Fibroblast of skin of left biceps (primary cell): Measurements from ENCODE around the gene HYAL1.

Experiments used
- DNase-seq, 2 experiments: peaks; one replicate each; pipeline ENCODE4 v3.0.0-alpha.2; 2013; ENCODE audit warnings: low read depth in 2 of 2

Gene HYAL1

GRCh38 chr3:50303013-50303815 is at the start of gene HYAL1:
Gene HYAL1 (minus strand): TSS chr3:50303574. CDS start chr3:50302956, 618 bp downstream.
- no peak for DNase-seq

- DNase-seq, result no peak
Measured at GRCh38 chr3:50352781-50353180, 49.4 kb upstream of the HYAL1 start.

GRCh38 chr3:50351323-50351697 is 47.9 kb upstream of the HYAL1 start:
- no peak for DNase-seq

- peak; percentile 62 to 73 for DNase-seq
Measured at GRCh38 chr3:50350527-50351322, 47.4 kb upstream of the HYAL1 start, which contains the start of the genes CYB561D2 and NPRL2. Gene CYB561D2 (plus strand): TSS chr3:50350862. CDS start chr3:50351434, 572 bp downstream. Gene NPRL2 (minus strand): TSS chr3:50350775. CDS start chr3:50350652, 123 bp downstream.

DNA sequence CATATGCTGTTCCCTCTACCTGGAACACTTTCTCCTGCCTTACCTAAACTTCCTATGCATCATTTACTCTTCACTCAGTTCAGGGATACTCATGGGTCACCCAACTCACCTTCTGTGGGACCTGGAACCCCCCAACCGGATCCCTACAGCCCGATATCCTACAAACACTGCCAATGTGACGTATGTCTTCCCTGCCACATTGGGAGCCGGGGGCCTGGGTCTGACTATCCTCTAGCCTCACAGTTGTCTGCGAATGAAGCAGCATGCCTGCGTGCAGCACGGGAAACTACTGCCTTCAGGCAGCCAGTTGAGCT is 46.8 kb upstream of the HYAL1 start:
- DNase-seq, result no peak

DNA sequence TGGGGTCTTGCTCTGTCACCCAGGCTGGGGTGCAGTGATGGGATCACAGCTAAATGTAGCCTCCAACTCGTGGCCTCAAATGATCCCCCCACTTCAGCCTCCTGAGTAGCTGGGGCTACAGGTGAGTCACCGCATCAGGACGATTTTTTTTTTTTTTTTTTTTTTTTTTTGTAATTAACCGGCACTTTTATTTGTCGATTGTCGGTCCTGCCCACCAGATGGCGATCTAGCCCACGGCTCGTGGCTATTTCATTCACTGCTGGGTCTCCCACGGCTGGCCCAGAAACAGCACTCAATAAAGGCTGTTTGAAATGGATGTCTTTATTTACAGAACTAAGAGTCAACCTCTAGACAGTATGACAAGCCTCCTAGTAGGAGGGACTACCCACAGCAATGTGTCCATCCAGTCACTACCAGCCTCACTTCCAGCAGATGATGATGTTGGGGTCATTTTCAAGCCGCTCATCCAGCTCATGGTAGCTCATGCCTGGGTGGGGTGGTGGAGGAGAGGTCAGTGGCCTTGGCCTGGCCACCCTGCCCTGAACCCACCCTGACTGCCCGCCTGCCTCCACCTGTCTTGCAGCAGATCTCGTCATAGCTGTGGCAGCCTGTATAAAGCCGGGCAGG is 43.9 kb upstream of the HYAL1 start:
- DNase-seq, result no peak

- DNase-seq, result no peak
Measured at GRCh38 chr3:50345586-50346234, 42.3 kb upstream of the HYAL1 start, which contains the start of gene ZMYND10. Gene ZMYND10 (minus strand): TSS chr3:50345732. CDS start chr3:50345579, 153 bp downstream.

DNA sequence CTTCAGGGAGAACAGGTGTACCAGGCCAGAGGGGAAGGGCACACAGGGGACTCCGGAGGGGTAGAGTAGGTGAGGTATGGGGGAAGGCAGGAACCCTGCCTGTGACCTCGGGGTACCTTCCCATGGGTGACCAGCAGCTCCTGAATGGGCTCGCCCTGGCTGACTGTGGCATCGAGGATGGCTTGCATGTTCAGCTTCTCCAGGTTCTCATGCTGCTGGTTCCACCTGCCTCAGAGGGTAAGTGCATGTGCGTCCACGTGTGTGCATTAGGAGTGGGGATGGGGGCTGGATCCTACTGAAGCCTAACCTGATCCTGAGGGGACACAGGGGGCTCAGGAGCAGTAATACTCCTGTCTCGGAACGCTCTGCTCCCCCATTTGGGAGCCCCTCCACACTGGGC is 41.6 kb upstream of the HYAL1 start:
- no peak for DNase-seq

DNA sequence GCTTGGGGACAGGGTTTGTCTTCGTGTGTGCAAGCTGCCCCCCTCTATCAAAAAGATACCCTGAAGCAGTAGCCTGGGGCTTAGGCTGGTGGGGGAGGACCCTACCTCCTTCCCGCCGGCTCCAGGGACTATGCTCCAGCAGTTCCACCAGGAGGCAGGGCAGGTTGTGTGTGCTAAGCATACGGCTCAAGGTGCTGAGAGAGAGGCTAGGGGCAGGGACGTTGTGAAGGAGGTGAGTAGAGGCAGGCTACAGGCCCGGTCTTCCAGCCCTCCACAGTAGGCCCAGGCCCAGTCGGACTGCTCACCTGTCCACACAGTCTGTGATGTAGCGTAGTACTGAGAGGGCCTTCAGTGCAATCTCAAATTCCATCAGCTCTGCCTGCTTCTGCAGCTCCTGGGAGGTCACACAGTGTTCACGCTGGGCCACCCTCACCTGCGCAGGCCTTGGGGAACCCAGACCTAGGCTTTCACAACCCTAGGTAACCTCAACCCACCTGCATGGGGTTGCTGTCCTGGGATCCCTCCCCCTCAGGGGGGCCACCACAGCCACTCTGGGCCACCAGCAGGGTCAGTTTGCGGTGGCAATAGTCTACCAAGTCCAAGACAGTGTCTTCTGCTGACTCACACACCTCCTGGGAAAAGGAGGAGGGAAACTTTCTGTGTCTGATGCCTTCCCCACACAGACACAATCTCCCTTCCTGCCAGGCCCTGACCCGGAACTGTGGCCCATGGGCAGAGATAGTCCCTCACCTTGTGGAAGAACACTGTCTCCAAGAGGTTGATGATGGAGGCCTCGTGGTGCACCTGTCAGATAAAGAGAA is 39.6 kb upstream of the HYAL1 start:
- DNase-seq, result no peak

- no peak for DNase-seq
Measured at GRCh38 chr3:50341996-50342650, 38.7 kb upstream of the HYAL1 start.

GRCh38 chr3:50341537-50341936 is 38.2 kb upstream of the HYAL1 start:
- no peak for DNase-seq

DNA sequence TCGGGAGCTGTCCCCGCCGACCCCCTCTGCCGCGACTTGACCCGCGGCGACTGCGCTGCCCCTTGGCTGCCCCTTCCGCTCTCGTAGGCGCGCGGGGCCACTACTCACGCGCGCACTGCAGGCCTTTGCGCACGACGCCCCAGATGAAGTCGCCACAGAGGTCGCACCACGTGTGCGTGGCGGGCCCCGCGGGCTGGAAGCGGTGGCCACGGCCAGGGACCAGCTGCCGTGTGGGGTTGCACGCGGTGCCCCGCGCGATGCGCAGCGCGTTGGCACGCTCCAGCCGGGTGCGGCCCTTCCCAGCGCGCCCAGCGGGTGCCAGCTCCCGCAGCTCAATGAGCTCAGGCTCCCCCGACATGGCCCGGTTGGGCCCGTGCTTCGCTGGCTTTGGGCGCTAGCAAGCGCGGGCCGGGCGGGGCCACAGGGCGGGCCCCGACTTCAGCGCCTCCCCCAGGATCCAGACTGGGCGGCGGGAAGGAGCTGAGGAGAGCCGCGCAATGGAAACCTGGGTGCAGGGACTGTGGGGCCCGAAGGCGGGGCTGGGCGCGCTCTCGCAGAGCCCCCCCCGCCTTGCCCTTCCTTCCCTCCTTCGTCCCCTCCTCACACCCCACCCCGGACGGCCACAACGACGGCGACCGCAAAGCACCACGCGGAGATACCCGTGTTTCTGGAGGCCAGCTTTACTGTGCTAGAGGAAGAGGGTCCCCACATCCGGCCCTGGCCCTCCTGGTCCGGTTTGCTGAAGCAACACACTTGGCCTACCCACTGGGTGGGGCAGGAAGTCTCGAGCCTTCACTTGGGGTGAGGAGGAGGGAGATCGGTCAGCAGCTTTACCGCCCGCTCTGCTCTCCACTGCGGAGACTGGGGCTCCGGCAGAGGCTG is 37.3 kb upstream of the HYAL1 start, which contains the start of gene RASSF1:
Gene RASSF1, minus strand, starts transcription at position 389 of the 882 bp plus-strand sequence. Its CDS starts 31 bp downstream, at position 358.
- DNase-seq, result no peak

GRCh38 chr3:50340147-50340447 is 36.7 kb upstream of the HYAL1 start:
- DNase-seq, result no peak

DNA sequence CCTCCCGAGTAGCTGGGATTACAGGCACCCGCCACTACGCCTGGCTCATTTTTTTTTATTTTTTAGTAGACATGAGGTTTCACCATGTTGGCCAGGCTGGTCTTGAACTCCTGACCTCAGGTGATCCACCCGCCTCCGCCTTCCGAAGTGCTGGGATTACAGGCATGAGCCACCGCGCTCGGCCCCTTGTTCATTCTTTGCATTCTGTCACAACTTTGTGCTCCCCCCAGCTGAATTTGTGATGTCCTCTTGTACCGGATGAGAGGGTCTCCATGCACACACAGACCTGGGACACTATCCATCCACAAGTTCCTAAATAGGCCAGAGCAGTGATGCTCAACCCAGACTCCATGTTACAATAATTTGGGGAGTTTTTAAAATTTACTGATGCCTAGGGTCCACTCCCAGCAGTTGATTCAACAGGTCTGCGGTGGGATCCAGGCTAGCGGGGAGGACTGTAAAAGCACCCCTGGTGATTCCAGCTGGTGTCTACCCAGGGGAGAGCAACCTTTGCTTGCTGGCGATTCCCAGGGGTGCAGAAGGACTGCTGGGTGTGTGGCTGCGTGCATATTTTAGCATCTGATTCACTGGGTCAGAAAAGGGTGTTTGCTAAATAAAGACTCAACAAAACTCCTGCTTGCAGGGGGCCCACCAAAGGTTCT is 36.2 kb upstream of the HYAL1 start:
- no peak for DNase-seq

DNA sequence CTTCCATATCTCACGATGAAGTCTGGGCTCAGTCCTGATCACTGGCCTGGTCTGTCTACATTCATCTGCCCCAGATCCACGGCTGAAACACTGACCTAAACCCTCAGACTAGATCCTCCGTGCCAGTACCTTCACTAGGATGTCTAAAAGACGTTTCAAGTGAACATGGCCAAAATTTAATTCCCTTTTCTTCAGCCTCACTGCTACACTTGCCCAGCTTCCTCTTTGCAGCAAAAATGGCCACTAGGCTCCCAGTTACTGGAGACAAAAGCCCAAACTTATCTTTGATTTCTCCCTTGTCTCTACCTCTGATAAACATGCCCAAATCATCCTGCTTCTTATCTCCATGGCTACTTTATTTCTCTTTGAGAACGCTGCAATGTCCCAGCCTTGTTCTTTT is 35.6 kb upstream of the HYAL1 start:
- DNase-seq, result no peak

GRCh38 chr3:50337175-50337861 is 33.9 kb upstream of the HYAL1 start:
- DNase-seq, result peak; percentile 96 to 97

DNA sequence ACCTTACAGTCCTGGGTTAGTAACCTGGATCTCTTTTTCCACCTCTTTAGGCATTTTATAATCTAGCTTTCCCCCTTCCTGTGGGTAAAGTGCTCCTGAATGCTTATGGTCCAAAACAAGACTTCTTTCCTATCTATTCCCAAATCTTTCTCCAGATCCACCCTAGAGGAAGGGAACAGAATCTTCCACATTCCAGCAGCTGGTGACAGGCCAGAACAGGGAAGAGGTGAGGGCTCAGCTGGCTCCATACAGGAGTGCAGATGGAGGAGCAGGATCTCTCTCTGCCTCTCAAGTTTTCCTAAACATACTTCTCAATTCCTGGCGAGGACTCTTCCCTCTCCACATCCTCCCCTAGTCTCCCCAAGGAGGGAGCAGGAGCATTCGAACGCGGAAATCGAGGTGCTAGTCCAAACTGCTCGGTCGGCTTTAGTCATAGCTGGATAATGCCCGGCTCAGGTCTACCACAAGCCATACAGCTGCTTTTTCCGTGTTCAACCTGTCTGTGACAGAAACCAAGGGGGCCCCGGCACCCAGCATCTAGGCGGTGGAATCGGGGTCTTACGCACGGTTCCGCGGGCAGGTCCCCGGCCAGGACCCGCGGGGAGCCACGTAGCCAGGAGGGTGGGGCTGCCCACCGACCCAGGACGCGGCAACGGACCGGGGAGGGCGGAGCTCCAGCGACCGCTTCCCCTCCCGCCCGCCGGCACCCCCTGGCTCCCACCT is 33.2 kb upstream of the HYAL1 start:
- no peak for DNase-seq
